ENCODE results near the gene ASS1.

The ASS1 gene

DNA sequence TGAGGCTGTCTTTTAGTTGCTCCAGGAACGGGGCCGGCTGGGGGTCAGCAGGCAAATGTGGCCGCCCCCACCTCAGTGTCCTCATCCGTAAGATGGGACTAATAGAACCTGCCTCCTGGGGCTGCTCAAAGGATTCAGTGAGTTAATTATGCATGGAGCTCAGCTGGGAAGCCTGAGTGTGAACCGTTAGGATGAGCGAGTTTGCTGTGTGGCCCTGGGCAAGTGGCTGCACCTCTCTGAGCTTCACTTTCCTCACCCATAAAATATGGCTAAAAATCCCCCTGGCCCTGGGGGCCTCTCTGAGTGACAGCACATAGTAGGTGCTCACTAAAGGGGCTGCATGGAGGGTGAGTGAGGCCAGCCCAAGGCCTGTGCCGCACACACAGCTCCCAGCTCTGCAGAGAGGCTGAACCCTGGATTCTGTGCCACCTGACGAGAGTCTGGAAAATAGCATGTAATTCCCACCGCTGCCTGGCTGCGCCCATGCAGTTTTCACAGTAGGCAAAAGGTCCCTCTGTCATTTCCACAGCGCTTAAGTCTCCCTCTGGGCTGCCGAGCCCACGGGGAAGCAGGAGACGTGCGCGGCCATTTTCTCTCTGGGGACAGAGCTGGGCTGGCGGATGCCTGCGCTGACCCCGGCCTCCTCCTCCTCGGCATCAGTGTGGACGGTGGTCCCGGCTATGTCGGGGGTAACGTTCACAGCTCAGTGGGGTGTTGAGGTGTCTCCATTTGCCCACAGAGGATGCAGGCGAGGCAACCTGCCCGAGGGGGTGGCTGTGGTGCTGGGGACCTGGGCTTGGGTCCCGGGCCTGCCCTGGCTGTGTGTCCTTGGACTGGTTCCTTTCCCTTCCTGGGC, 18.2 kb downstream of the ASS1 start:
- TF ChIP-seq ZFX (IDR thresholded peaks at IDR 0.05; ENCODE audit: borderline replicate concordance), result no peak
- TF ChIP-seq, protein P1, sequence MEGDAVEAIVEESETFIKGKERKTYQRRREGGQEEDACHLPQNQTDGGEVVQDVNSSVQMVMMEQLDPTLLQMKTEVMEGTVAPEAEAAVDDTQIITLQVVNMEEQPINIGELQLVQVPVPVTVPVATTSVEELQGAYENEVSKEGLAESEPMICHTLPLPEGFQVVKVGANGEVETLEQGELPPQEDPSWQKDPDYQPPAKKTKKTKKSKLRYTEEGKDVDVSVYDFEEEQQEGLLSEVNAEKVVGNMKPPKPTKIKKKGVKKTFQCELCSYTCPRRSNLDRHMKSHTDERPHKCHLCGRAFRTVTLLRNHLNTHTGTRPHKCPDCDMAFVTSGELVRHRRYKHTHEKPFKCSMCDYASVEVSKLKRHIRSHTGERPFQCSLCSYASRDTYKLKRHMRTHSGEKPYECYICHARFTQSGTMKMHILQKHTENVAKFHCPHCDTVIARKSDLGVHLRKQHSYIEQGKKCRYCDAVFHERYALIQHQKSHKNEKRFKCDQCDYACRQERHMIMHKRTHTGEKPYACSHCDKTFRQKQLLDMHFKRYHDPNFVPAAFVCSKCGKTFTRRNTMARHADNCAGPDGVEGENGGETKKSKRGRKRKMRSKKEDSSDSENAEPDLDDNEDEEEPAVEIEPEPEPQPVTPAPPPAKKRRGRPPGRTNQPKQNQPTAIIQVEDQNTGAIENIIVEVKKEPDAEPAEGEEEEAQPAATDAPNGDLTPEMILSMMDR (IDR thresholded peaks at IDR 0.05), result no peak

GRCh38 chr9:130463763-130464745, 19.3 kb downstream of the ASS1 start:
- TF ChIP-seq, protein P1 (IDR thresholded peaks at IDR 0.05), result no peak
- no peak for TF ChIP-seq ZFX (IDR thresholded peaks at IDR 0.05; ENCODE audit: borderline replicate concordance)
- H3K27ac ChIP-seq, result no peak overlapping the region

More for the DNA sequence above, 18.2 kb downstream of the ASS1 start:
- no peak overlapping the region for H3K27ac ChIP-seq

- TF ChIP-seq ZFX (IDR thresholded peaks at IDR 0.05; ENCODE audit: borderline replicate concordance), result no peak
- TF ChIP-seq, protein P1 (IDR thresholded peaks at IDR 0.05), result no peak
- no peak overlapping the region for H3K27ac ChIP-seq
Observed at GRCh38 chr9:130465383-130466096, 20.8 kb downstream of the ASS1 start.

DNA sequence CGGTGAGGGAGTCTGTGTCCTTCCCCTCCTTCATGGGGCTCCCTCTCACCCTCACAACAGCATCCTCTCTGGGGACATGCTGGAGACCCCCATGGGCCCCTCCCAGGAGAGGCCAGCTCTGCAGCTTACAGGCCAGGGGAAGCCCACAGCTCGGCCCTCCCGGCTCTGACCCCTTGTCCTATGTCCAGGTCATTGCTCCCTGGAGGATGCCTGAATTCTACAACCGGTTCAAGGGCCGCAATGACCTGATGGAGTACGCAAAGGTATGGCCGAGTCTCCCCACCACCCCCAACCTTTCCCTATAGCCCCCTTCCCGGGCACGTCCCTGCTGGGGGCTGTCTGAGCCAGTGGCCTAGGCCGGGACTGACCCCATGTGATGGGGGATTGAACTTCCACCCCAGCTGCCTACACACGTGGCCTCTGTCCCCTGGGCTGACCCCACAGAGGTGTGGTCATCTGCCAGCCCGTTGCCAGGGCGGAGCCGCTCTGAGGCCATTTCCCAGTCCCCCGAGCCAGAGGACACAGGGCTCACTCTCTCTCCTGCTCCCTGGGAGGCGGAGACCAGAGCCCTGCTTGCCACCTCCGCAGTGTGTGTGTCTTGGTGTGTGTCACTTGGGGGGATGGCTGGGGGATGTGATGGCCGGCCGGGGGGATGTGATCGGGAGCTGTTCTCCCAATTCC, 21.9 kb downstream of the ASS1 start:
- TF ChIP-seq, protein P1 (IDR thresholded peaks at IDR 0.05), result no peak
- H3K27ac ChIP-seq, result no peak overlapping the region

DNA sequence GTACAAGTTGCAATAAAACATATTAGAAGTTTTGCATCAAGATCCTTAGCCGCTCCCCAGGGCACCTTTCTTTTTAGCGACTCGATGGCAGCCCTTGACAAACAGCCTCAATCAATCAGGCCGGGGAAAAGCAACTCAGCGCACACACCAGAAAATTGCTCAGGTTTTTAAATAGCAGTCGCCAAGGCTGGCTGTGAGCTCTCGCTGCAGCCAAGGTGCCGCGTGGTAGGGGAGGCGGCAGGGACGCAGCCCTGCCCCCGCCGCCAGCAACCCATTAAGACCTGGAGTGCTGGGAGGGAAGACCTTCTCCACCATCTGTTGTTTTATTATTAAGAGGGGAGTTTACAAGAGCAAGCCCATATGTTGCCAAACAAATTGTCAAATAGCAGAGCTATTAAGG, 22.6 kb downstream of the ASS1 start:
- no peak overlapping the region for H3K27ac ChIP-seq
- TF ChIP-seq ZFX (IDR thresholded peaks at IDR 0.05; ENCODE audit: borderline replicate concordance), result no peak
- TF ChIP-seq, protein P1 (IDR thresholded peaks at IDR 0.05), result no peak

- no peak overlapping the region for H3K27ac ChIP-seq
- TF ChIP-seq, protein P1 (IDR thresholded peaks at IDR 0.05), result no peak
- TF ChIP-seq ZFX (IDR thresholded peaks at IDR 0.05; ENCODE audit: borderline replicate concordance), result no peak
Observed at GRCh38 chr9:130468566-130468965, 23.8 kb downstream of the ASS1 start.
